GM12865 (cell line): Measurements from ENCODE around the gene GPC3.

Source experiments
- DNase-seq: peaks from one replicate; pipeline ENCODE4 v3.0.0; 2010; ENCODE audit warnings: low read depth
- H3K4me3 ChIP-seq: 2 replicates; pipeline ENCODE4 v1.5.1; 2011; ENCODE audit warnings: mild to moderate bottlenecking, low read depth, low read length, control low read depth
- TF ChIP-seq, protein P1 (sequence below): IDR thresholded peaks from 2 replicates; pipeline ENCODE4 v1.5.1; 2011; ENCODE audit warnings: low read length, control low read depth, low read depth, inconsistent platforms; ENCODE audit not compliant: insufficient read depth; ENCODE audit errors: missing control alignments

Gene GPC3

DNA sequence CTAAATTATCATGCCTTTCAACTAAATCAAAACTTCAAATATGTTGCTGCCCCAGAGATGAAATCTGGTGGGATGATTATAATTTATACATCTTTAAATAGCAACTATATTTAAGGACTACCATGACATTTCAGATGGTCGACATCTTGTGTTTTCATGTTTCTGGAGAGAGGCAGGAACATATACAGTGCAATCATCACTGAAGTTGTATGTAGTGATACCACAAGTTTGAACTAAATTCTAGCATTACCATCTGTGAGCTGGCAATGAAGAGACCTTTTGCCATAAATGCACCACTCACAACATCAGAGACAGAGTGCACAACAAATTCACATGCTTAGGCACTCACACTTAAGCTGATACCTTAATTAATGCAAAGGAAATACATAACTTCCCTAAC, 373.7 kb downstream of the GPC3 start:
- TF ChIP-seq, protein P1, sequence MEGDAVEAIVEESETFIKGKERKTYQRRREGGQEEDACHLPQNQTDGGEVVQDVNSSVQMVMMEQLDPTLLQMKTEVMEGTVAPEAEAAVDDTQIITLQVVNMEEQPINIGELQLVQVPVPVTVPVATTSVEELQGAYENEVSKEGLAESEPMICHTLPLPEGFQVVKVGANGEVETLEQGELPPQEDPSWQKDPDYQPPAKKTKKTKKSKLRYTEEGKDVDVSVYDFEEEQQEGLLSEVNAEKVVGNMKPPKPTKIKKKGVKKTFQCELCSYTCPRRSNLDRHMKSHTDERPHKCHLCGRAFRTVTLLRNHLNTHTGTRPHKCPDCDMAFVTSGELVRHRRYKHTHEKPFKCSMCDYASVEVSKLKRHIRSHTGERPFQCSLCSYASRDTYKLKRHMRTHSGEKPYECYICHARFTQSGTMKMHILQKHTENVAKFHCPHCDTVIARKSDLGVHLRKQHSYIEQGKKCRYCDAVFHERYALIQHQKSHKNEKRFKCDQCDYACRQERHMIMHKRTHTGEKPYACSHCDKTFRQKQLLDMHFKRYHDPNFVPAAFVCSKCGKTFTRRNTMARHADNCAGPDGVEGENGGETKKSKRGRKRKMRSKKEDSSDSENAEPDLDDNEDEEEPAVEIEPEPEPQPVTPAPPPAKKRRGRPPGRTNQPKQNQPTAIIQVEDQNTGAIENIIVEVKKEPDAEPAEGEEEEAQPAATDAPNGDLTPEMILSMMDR: no peak
- DNase-seq: no peak

DNA sequence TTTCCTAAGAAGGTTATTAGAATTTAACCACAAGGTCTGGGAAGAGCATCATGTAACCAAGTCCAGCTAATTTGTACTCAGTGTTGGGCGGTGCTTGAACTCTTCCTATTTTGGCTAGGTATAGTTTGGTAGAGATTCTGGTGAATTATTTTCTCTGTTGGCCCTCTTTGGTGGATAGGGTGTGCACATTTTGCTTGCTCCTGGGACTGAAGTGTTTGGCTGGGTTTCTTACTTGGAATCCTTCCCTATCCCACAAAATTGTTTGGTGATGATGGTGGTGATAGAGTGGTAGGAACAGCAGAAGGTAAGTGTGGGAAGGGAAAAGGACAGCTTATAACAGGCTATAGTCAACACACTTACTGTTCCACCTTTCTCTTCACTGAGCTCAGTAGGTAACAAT, 375.3 kb downstream of the GPC3 start:
- TF ChIP-seq, protein P1: no peak
- no peak for DNase-seq
- H3K4me3 ChIP-seq: no peak overlapping the region

More for the DNA sequence above, 373.7 kb downstream of the GPC3 start:
- no peak overlapping the region for H3K4me3 ChIP-seq

DNA sequence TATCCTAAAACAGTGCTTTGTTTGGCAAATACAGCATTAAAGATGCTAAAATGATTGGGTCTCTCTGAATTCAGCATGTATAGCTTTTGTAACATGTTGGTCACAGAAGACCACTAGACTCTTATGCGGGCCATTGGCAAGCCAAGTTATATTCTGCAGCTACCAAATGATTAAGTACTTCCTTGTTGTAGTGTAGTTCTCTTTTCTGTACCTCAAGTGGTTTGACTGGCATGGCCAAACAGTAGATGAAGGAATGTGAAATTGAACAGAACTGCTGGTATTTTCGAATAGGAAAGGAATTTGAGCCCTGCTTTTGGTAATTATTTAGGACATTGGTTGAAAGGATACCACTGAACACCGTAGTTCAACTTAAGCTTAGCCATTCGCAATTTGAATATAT, 376.2 kb downstream of the GPC3 start:
- TF ChIP-seq, protein P1: no peak

DNA sequence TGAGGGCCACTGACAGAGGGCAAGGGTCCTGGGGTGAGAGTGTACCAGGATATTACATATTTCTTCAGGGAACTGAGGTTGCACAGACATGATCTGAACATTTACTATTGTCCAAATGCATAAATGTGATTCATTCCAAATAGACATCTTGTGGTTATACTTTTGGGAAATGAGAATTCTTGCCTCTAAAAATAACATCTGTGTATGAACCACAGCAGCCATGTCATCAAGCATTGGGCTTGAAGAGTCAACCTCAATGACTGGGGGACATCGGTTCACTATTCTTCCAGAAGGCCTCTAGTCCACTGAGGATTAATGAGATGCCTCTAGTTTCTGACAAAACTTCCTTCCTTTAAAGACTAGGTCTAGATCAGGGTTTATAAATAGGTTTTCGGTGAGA, 377.0 kb downstream of the GPC3 start:
- no peak for DNase-seq
- H3K4me3 ChIP-seq: no peak overlapping the region
- TF ChIP-seq, protein P1: no peak

More for the DNA sequence above, 376.2 kb downstream of the GPC3 start:
- H3K4me3 ChIP-seq: no peak overlapping the region
- DNase-seq: no peak

DNA sequence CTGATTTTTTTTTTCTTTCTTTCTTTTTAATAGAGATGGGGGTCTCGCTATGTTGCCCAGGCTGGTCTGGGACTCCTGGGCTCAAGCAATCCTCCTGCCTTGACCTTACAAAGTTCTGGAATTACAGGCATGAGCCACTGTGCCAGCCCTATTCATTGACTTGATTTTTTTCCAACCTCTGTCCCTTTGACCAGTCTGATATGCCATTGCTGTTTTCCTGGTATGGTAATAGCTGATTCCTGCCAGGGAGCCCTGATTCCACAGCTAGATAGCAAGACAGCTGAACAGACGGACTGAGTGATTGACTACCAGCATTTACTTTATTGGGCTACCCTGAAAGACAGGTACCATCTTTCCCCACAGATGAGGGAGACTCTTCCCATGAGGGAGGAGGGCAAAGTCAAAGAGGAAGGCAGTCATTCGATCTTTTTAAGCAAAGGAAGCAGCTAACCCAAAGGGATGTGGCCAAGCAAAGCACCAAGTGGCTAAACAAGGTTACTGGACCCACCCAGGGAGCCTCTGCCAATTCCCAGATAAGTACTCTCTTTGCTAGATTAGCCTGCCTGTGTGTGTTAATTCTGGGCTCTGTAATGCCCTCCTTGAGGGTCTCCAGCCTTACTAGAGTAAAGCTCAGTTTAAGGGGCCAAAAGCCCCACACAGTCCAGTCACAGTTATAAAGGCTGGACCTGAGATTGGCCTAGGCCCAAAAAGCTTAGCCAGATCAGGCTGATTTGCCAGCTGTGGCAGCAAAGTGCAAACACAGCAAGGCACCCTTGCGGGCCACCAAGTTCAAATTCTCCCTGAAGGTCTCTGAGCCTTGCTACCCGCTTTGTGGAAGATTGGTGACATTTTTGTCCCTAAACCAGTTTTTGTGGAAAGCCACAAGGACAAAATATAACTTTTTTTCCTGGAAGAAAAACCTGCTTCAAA, 377.7 kb downstream of the GPC3 start:
- TF ChIP-seq, protein P1: no peak
- H3K4me3 ChIP-seq: no peak overlapping the region
- no peak for DNase-seq

DNA sequence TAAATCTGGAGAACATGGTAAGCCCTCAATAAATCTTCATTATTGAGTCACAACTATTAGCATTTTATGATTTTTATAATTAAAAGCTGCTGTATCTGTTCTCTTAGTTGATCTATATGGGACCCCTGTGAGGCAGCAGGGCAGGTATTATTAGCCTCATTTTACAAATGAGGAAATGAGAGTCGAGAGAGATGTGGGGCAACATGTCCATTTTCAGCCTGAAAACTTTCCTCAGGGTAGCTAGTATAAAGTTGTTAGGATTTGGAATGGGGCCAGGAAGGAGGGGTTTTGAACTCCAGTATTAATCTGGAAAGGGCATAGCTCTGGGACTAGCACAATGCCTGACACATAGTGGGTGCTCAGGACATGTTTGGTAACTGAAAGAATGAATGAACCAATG, 378.4 kb downstream of the GPC3 start:
- TF ChIP-seq, protein P1: no peak
- DNase-seq: no peak
- H3K4me3 ChIP-seq: no peak overlapping the region
